Kidney (tissue), 14 donors: ENCODE data around the gene HPSE2. TPM values are rescaled to one million over a fixed set of nuclear protein-coding genes. Genes with fewer than 3 reads are reported as not detected.

Experiments
- DNase-seq, 5 donors: peaks; one replicate each; pipeline ENCODE4 v3.0.0-alpha.2; 2013 to 2020
- FAIRE-seq: peaks from 2 replicates; lab custom pipeline; 2012; peaks lifted over from hg19 to GRCh38; lab: Jason Lieb, UNC
- H3K27ac ChIP-seq, 2 donors: one replicate each; pipeline ENCODE4 v1.7.0; 2013; ENCODE audit warnings: low read depth in 2 of 2, low read length in 2 of 2, inconsistent platforms in 1 of 2
- H3K27me3 ChIP-seq: one replicate; pipeline ENCODE4 v1.7.1; 2013; ENCODE audit warnings: low read length, inconsistent platforms; ENCODE audit not compliant: control insufficient read depth, insufficient read depth
- H3K36me3 ChIP-seq, 3 donors: one replicate each; pipeline versions ENCODE4 v1.7.0 to v1.7.1; 2013; ENCODE audit warnings: low read length in 3 of 3, control low read depth in 1 of 3, inconsistent platforms in 1 of 3; ENCODE audit not compliant: insufficient read depth in 3 of 3, control insufficient read depth in 2 of 3
- H3K4me1 ChIP-seq, 3 donors: one replicate each; pipeline versions ENCODE4 v1.7.0 to v1.7.1; 2013; ENCODE audit warnings: low read length in 3 of 3, inconsistent platforms in 1 of 3, low read depth in 1 of 3; ENCODE audit not compliant: control insufficient read depth in 2 of 3, insufficient read depth in 2 of 3
- H3K4me3 ChIP-seq, 3 donors: one replicate each; pipeline versions ENCODE4 v1.7.0 to v1.8.1; 2013; ENCODE audit warnings: low read length in 3 of 3, control low read depth in 1 of 3, inconsistent platforms in 1 of 3
- H3K9ac ChIP-seq, 3 donors: one replicate each; pipeline versions ENCODE4 v1.7.0 to v1.7.1; 2013; ENCODE audit warnings: low read length in 3 of 3, control low read depth in 1 of 3, inconsistent platforms in 1 of 3
- H3K9me3 ChIP-seq, 3 donors: one replicate each; pipeline versions ENCODE4 v1.7.0 to v1.7.1; 2013; ENCODE audit warnings: low read length in 3 of 3, control low read depth in 1 of 3, inconsistent platforms in 1 of 3; ENCODE audit not compliant: control insufficient read depth in 2 of 3, insufficient read depth in 1 of 3
- intact Hi-C: fragments of 100-400 bp; cut with DNase I; formaldehyde crosslinking; loops from one replicate; pipeline ENCODE4 v1.11.1; 2022
- polyA plus RNA-seq: library from polyadenylated mRNA; stranded (reverse); fragments of 350-450 nt; fragmentation: Illumina TruSeq; extraction: RNeasy Lipid Tissue Mini Kit (QIAGEN cat#74804); gene quantifications from one replicate; pipeline ENCODE4 v1.2.3, GENCODE V29; 2014; ENCODE audit warnings: low read depth, low replicate concordance; ENCODE audit not compliant: insufficient read depth
- total RNA-seq: library from RNA; stranded (reverse); fragmentation: NEBNext Ultra II Directional; extraction: Animal tissue kit (Norgen Biotek cat#: 25700); gene quantifications from one replicate; pipeline ENCODE4 v1.2.1, GENCODE V29; 2021
- TF ChIP-seq, protein P1 (sequence below): IDR thresholded peaks from 3 replicates; pipeline ENCODE4 v1.5.1; 2012; ENCODE audit warnings: mild to moderate bottlenecking, moderate library complexity, borderline replicate concordance; ENCODE audit not compliant: insufficient read depth; ENCODE audit errors: extremely low read depth
- donor health status: control.
- donor health status: control.
- donor health status: control.
- donor health status: control.
- donor health status: control.
- donor health status: DM: yes; HTN: yes; CAD: no.
- donor health status: Normal renal cell carcinoma (clear cell type).

Gene HPSE2
- total and polyA plus RNA-seq, 2 donors from 2014 or later, result 1.4 to 3.0 TPM

DNA sequence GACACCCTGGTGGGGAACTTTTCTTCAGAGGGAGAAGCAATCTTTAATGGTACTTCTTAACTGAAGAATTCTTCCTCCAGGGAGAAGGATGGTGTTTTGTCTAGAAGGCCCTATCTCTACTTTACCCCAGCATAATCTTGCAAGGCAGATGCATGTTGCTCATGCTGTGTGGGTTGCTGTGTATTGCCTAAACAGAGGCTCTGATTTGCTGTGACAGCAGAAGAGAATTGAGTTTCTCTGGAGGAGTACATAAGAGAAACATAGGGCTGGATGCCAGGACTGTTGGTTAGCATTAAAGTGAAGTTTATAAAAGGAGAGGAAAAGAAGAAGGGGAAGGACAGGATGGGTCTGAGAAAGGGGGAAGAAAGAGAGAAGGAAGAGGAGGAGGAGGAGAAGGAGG, 540.8 kb downstream of the HPSE2 start:
- TF ChIP-seq, protein P1, sequence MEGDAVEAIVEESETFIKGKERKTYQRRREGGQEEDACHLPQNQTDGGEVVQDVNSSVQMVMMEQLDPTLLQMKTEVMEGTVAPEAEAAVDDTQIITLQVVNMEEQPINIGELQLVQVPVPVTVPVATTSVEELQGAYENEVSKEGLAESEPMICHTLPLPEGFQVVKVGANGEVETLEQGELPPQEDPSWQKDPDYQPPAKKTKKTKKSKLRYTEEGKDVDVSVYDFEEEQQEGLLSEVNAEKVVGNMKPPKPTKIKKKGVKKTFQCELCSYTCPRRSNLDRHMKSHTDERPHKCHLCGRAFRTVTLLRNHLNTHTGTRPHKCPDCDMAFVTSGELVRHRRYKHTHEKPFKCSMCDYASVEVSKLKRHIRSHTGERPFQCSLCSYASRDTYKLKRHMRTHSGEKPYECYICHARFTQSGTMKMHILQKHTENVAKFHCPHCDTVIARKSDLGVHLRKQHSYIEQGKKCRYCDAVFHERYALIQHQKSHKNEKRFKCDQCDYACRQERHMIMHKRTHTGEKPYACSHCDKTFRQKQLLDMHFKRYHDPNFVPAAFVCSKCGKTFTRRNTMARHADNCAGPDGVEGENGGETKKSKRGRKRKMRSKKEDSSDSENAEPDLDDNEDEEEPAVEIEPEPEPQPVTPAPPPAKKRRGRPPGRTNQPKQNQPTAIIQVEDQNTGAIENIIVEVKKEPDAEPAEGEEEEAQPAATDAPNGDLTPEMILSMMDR, result no peak
- Histone ChIP-seq H3K4me1 (no peaks in the 10 kb centered on the region), H3K4me3 (no peak overlapping the region), H3K27ac (no peak overlapping the region), H3K9ac (no peak overlapping the region), H3K36me3 (no peaks in the 10 kb centered on the region), H3K27me3 (no peaks in the 10 kb centered on the region), H3K9me3 (no peaks in the 10 kb centered on the region)
- FAIRE-seq (no peak), DNase-seq (no peak)
- intact Hi-C loops, result no loop called here

DNA sequence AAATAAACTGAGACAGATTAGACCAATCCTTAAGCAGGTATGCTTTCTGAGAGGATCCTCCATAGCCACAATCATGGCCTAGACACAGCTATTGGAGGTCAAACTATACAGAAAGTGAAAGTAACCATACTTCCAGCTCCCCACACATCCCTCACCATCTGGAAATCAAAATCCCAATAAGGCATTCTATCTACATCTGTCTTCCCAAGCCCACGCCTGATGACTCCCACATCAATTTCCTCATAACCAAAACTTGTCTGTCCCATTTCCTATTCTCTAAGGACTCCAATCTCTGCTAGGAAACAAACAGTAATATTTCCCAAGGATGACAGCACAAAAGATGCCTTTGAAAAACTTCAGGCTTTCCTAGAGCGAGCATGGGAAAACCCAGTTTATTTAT, 541.6 kb downstream of the HPSE2 start:
- no peak for FAIRE-seq
- H3K36me3 ChIP-seq, result no peaks in the 10 kb centered on the region
- TF ChIP-seq, protein P1, result no peak
- no peak overlapping the region for H3K9ac ChIP-seq
- no peak overlapping the region for H3K27ac ChIP-seq
- H3K9me3 ChIP-seq, result no peaks in the 10 kb centered on the region
- intact Hi-C loops, result no loop called here
- H3K4me1 ChIP-seq, result no peaks in the 10 kb centered on the region
- H3K4me3 ChIP-seq, result no peak overlapping the region
- no peak for DNase-seq
- H3K27me3 ChIP-seq, result no peaks in the 10 kb centered on the region

DNA sequence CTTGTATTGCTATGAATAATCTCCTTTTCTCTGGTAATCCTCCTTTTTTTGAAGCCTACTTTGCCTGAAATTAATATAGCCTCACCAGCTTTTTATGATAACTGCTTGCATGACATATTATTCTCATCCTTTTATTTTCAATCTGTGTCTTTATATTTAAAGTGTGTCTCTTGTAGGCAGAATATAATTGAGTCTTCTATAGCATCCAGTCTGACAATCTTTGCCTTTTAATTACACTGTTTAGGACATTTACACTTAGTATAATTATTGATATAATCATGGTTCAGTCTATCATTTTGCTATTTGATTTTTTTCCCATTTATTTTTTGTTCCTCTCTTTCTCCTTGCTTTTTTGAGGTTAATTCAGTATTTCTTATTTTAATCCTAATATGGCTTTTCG, 548.0 kb downstream of the HPSE2 start:
- no peaks in the 10 kb centered on the region for H3K27me3 ChIP-seq
- intact Hi-C loops, result no loop called here
- no peak overlapping the region for H3K9ac ChIP-seq
- no peaks in the 10 kb centered on the region for H3K36me3 ChIP-seq
- H3K4me1 ChIP-seq, result no peaks in the 10 kb centered on the region
- no peak overlapping the region for H3K4me3 ChIP-seq
- DNase-seq (no peak), FAIRE-seq (no peak)
- no peak overlapping the region for H3K27ac ChIP-seq
- H3K9me3 ChIP-seq, result peaks cover 0 to 7% (median 0%) of the 10 kb centered on the region in 3 donors
- TF ChIP-seq, protein P1, result no peak
